Rectal smooth muscle tissue (tissue), 1 donor: ENCODE data around the gene HDDC3.

Experiments used
- H3K27ac ChIP-seq: one replicate; pipeline ENCODE4 v1.7.0; 2013; ENCODE audit warnings: low read depth, low read length, inconsistent platforms
- H3K27me3 ChIP-seq: one replicate; pipeline ENCODE4 v1.7.0; 2013; ENCODE audit warnings: low read length; ENCODE audit not compliant: control insufficient read depth, insufficient read depth
- H3K36me3 ChIP-seq: one replicate; pipeline ENCODE4 v1.7.0; 2013; ENCODE audit warnings: low read length; ENCODE audit not compliant: control insufficient read depth, insufficient read depth
- H3K4me1 ChIP-seq: one replicate; pipeline ENCODE4 v1.7.0; 2013; ENCODE audit warnings: low read length; ENCODE audit not compliant: control insufficient read depth, insufficient read depth
- H3K4me3 ChIP-seq: one replicate; pipeline ENCODE4 v1.7.0; 2013; ENCODE audit warnings: low read length
- H3K9ac ChIP-seq: one replicate; pipeline ENCODE4 v1.7.0; 2013; ENCODE audit warnings: low read length

Gene HDDC3

DNA sequence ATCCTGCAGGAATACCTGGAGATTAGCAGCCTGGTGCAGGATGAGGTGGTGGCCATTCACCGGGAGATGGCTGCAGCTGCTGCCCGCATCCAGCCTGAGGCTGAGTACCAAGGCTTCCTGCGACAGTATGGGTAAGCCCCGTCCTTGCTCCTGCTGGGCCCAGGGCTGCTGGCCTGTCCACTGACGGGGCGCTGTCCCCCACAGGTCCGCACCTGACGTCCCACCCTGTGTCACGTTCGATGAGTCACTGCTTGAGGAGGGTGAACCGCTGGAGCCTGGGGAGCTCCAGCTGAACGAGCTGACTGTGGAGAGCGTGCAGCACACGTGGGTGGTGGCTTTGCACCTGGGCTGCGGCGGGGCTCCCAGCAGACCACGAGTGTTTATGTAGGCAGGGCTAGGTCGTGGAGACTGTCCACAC, 43.0 kb downstream of the HDDC3 start:
- no peak overlapping the region for H3K4me3 ChIP-seq
- peaks cover 31% of the 10 kb centered on the region for H3K36me3 ChIP-seq
- H3K4me1 ChIP-seq: no peaks in the 10 kb centered on the region
- no peaks in the 10 kb centered on the region for H3K27me3 ChIP-seq
- no peak overlapping the region for H3K27ac ChIP-seq
- no peak overlapping the region for H3K9ac ChIP-seq

DNA sequence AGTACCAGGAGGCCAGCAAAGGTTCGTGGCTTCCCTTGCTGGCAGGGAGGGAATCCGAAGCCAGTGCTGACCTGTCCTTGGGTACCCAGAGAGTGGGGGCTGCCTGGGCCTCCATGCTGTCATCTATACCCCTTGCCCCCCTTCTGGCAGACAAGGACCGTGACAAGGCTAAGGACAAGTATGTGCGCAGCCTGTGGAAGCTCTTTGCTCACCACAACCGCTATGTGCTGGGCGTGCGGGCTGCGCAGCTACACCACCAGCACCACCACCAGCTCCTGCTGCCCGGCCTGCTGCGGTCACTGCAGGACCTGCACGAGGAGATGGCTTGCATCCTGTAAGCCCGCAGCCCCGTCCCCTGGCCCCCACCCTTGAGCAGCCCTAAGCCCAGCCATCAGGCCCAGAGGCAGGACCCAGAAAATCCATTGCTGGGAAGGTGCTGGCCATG, 45.3 kb downstream of the HDDC3 start:
- Histone ChIP-seq H3K9ac (no peak overlapping the region), H3K4me3 (no peak overlapping the region), H3K27ac (no peak overlapping the region), H3K36me3 (peaks cover 22% of the 10 kb centered on the region), H3K4me1 (peaks cover 4% of the 10 kb centered on the region), H3K27me3 (no peaks in the 10 kb centered on the region)

DNA sequence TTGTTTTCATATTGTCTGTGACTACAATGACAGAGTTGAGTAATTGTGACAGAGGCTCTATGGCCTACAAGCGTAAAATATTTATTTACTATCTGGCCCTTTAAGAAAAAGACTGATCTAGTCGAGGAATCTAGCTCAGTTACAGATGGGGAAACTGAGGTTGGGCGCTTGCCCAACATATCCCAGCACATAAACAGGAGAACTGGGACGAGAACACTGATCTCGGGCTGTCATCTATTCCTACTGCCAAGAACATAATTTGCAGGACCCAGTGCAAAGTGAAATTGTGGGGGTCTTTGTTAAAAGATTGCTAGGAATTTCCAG, 46.1 kb downstream of the HDDC3 start:
- Histone ChIP-seq H3K4me1 (peaks cover 4% of the 10 kb centered on the region), H3K36me3 (peaks cover 17% of the 10 kb centered on the region), H3K4me3 (no peak overlapping the region), H3K27ac (no peak overlapping the region), H3K9ac (no peak overlapping the region), H3K27me3 (no peaks in the 10 kb centered on the region)

DNA sequence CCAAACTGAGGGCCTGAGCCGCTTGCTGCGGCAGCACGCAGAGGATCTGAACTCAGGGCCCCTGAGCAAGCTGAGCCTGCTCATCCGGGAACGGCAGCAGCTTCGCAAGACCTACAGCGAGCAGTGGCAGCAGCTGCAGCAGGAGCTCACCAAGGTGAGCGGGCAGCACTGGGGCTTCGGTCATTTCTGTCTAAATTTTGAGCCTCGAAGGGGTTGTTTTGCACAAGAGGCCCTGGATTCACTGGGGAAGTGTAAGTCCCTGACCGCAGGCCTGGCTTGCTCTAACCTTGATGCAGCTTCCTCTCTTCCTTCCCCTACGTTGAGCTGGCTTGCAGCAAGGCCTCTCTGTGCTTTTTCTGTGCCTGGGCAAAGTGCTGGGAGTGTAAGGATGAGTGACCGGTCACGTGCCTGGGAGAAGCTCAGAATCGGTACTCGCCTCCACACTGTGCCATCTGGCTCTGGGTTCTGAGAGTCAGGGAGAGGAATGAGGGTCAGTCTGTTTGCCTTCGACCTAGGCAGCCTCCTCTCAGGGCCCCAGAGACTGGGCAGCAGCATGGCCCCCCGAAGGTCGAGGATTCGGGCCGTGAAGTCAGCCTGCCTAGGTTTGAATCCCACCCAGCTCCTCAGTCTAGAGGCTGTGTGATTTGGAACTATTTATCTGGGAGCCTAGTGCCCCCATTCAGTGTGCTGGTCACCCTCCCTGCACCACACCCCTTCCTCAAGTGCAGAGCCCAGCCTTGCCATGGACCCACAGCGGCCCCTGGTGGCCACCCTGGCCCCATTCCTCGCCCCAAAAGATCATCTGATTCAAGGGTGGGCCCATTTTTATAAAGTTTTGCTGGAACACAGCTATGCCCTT, 46.7 kb downstream of the HDDC3 start:
- Histone ChIP-seq H3K27ac (peak overlapping the region; percentile 92), H3K9ac (no peak overlapping the region), H3K36me3 (peaks cover 16% of the 10 kb centered on the region), H3K4me1 (peaks cover 4% of the 10 kb centered on the region), H3K4me3 (peak overlapping the region; percentile 80), H3K27me3 (no peaks in the 10 kb centered on the region)

DNA sequence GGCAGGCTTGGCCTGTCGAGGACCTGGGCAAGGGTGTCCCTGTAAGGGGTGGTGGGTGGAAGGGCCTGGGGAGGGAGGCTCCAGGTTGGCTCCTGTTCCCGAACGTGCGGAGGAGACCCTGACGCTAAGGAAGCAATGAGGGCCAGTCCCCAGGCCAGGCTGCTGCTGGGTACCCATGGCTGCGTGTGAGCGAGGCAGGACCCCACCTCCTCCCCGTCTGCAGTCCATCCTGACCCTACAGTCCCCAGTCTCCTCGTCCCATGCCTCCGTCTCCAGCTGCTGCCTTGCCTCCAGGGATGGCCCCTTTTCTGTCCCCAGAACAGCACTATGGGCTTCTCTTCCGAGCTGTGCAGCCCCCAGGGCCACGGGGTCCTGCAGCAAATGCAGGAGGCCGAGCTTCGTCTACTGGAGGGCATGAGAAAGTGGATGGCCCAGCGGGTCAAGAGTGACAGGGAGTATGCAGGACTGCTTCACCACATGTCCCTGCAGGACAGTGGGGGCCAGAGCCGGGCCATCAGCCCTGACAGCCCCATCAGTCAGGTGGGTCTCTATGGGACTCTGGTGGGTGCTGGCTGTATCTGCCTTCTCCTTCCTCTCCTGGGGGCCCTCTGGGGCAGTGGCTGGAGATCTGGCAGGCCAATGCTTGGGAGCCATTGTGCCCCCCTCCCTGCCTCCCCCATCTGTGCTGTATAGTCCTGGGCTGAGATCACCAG, 47.5 kb downstream of the HDDC3 start:
- peaks cover 20% of the 10 kb centered on the region for H3K36me3 ChIP-seq
- peak overlapping the region; percentile 92 for H3K27ac ChIP-seq
- H3K9ac ChIP-seq: peak overlapping the region; percentile 82
- no peaks in the 10 kb centered on the region for H3K27me3 ChIP-seq
- H3K4me1 ChIP-seq: peaks cover 4% of the 10 kb centered on the region
- peak overlapping the region; percentile 80 for H3K4me3 ChIP-seq

DNA sequence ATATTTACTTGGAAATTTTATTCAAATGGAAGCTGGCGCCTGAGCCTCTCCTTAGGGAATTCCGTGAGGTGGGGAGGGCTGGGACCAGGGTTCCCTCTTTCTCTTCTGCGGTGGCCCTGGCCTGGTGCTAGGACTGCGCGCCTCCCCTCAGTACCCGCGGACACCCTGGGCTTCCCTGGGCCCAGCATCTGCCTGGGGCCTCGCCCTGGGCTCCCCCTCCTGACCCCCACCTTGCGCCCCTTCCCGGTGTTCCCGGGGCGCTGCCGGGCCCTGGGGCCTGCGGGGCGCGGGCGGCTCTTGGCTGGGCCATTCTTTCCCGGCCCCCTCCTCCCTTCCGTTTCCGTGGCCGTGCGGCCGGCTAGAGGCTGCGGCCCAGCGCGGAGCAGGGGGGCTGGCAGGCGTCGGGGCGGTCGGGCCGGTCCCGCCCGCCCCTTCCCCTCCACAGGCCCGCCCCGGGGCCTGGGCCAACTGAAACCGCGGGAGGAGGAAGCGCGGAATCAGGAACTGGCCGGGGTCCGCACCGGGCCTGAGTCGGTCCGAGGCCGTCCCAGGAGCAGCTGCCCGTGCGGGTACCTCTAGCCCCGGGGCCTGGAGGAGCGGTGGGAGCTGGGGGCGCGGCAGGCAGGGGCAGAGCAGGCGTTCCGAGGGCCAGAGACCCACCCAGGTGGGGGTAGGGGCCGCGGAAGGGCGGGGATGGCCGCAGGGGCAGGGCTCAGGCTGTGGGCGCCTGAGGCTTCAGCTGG, 48.2 kb downstream of the HDDC3 start, which contains the start of gene FES:
FES (plus strand) TSS at position 529 of the 743 bp plus-strand sequence. CDS start 542 bp downstream, outside the sequence.
- peaks cover 24% of the 10 kb centered on the region for H3K36me3 ChIP-seq
- H3K27me3 ChIP-seq: no peaks in the 10 kb centered on the region
- H3K9ac ChIP-seq: peak within 1 kb of the TSS; percentile 82
- peaks cover 4% of the 10 kb centered on the region for H3K4me1 ChIP-seq
- H3K4me3 ChIP-seq: peak within 1 kb of the TSS; percentile 80
- H3K27ac ChIP-seq: peak within 1 kb of the TSS; percentile 92

DNA sequence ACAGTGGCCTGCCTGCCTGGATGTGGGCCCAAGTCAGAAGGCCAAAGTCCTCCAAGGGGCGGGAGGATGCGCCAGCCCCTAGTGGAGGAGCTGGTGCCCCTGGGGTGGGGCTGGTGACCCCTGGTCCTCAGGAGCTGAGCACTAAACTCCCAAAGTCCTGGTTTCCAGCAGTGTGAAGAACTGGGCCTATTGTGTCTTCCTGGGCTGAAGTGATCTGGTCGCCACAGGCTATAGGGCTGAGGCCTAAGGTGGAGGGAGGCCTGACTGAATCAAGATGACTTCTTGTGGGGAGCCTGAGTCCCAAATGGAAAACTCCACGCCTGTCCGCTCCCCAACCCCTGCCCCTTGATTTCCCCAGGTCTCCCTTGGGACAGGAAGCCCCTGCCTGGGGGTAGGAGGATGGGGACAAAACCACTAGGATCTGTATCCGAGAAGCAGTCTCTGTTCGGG, 48.8 kb downstream of the HDDC3 start:
- no peaks in the 10 kb centered on the region for H3K27me3 ChIP-seq
- H3K9ac ChIP-seq: peak overlapping the region; percentile 73
- H3K36me3 ChIP-seq: peaks cover 28% of the 10 kb centered on the region
- H3K4me3 ChIP-seq: peak overlapping the region; percentile 80
- H3K4me1 ChIP-seq: peaks cover 4% of the 10 kb centered on the region
- peak overlapping the region; percentile 92 for H3K27ac ChIP-seq

DNA sequence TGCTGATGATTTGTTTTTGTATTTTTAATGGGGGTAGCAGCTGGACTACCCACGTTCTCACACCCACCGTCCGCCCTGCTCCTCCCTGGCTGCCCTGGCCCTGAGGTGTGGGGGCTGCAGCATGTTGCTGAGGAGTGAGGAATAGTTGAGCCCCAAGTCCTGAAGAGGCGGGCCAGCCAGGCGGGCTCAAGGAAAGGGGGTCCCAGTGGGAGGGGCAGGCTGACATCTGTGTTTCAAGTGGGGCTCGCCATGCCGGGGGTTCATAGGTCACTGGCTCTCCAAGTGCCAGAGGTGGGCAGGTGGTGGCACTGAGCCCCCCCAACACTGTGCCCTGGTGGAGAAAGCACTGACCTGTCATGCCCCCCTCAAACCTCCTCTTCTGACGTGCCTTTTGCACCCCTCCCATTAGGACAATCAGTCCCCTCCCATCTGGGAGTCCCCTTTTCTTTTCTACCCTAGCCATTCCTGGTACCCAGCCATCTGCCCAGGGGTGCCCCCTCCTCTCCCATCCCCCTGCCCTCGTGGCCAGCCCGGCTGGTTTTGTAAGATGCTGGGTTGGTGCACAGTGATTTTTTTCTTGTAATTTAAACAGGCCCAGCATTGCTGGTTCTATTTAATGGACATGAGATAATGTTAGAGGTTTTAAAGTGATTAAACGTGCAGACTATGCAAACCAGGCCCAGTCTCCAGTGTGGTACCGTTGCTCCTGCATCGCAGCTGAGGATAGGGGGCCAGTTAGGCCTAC, 49.4 kb downstream of the HDDC3 start:
- Histone ChIP-seq H3K27ac (peak overlapping the region; percentile 92), H3K4me3 (no peak overlapping the region), H3K36me3 (peaks cover 29% of the 10 kb centered on the region), H3K27me3 (no peaks in the 10 kb centered on the region), H3K4me1 (peaks cover 4% of the 10 kb centered on the region), H3K9ac (no peak overlapping the region)

DNA sequence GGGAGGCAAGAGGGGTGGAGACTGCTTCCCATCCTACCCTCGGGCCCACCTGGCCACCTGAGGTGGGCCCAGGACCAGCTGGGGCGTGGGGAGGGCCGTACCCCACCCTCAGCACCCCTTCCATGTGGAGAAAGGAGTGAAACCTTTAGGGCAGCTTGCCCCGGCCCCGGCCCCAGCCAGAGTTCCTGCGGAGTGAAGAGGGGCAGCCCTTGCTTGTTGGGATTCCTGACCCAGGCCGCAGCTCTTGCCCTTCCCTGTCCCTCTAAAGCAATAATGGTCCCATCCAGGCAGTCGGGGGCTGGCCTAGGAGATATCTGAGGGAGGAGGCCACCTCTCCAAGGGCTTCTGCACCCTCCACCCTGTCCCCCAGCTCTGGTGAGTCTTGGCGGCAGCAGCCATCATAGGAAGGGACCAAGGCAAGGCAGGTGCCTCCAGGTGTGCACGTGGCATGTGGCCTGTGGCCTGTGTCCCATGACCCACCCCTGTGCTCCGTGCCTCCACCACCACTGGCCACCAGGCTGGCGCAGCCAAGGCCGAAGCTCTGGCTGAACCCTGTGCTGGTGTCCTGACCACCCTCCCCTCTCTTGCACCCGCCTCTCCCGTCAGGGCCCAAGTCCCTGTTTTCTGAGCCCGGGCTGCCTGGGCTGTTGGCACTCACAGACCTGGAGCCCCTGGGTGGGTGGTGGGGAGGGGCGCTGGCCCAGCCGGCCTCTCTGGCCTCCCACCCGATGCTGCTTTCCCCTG, 50.2 kb downstream of the HDDC3 start:
- Histone ChIP-seq H3K36me3 (peaks cover 34% of the 10 kb centered on the region), H3K4me3 (no peak overlapping the region), H3K9ac (no peak overlapping the region), H3K27ac (no peak overlapping the region), H3K4me1 (peaks cover 4% of the 10 kb centered on the region), H3K27me3 (no peaks in the 10 kb centered on the region)

DNA sequence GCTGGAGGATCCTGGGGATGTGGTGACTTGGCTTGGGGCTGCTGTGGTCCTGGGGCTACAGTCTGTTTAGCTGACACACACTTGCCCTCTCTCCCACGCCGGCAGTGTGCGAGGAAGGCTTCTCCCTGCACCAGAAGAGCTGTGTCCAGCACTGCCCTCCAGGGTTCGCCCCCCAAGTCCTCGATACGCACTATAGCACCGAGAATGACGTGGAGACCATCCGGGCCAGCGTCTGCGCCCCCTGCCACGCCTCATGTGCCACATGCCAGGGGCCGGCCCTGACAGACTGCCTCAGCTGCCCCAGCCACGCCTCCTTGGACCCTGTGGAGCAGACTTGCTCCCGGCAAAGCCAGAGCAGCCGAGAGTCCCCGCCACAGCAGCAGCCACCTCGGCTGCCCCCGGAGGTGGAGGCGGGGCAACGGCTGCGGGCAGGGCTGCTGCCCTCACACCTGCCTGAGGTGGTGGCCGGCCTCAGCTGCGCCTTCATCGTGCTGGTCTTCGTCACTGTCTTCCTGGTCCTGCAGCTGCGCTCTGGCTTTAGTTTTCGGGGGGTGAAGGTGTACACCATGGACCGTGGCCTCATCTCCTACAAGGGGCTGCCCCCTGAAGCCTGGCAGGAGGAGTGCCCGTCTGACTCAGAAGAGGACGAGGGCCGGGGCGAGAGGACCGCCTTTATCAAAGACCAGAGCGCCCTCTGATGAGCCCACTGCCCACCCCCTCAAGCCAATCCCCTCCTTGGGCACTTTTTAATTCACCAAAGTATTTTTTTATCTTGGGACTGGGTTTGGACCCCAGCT, 51.0 kb downstream of the HDDC3 start:
- Histone ChIP-seq H3K27ac (no peak overlapping the region), H3K4me3 (no peak overlapping the region), H3K4me1 (peaks cover 4% of the 10 kb centered on the region), H3K36me3 (peaks cover 41% of the 10 kb centered on the region), H3K27me3 (no peaks in the 10 kb centered on the region), H3K9ac (no peak overlapping the region)
